Keratinocyte (primary cell): ENCODE measurements around the gene SELENOF. TPM values are rescaled to one million over a fixed set of nuclear protein-coding genes. Genes with fewer than 3 reads are reported as not detected.
A peak's percentile ranks its signal among the peaks of the same experiment; 100 is the strongest.

Experiments used
- DNase-seq: peaks from one replicate; pipeline ENCODE4 v3.0.0-alpha.2; 2011; ENCODE audit warnings: low read depth, missing footprints, low spot score
- FAIRE-seq: peaks from 2 replicates; lab custom pipeline; 2011; peaks lifted over from hg19 to GRCh38; lab: Jason Lieb, UNC
- H2AFZ ChIP-seq: 2 replicates; pipeline ENCODE4 v1.6.0; 2012; ENCODE audit warnings: low read length, control low read depth, inconsistent platforms; ENCODE audit not compliant: control insufficient read depth
- H3K27ac ChIP-seq: 2 replicates; pipeline ENCODE4 v1.5.1; 2011; ENCODE audit warnings: low read length; ENCODE audit not compliant: control insufficient read depth, insufficient read depth
- H3K27me3 ChIP-seq: 3 replicates; pipeline ENCODE4 v1.6.0; 2011; ENCODE audit warnings: low read length; ENCODE audit not compliant: control insufficient read depth, insufficient read depth; ENCODE audit errors: extremely low read depth
- H3K36me3 ChIP-seq, 2 experiments: 2 replicates in 1 of 2; 3 replicates in 1 of 2; pipeline ENCODE4 v1.5.1; 2011; ENCODE audit warnings: low read length in 2 of 2, mild to moderate bottlenecking in 1 of 2; ENCODE audit not compliant: control insufficient read depth in 2 of 2, insufficient read depth in 2 of 2; ENCODE audit errors: extremely low read depth in 1 of 2
- H3K4me1 ChIP-seq: 3 replicates; pipeline ENCODE4 v1.5.1; 2011; ENCODE audit warnings: low read length; ENCODE audit not compliant: control insufficient read depth, insufficient read depth; ENCODE audit errors: extremely low read depth
- H3K4me2 ChIP-seq: 3 replicates; pipeline ENCODE4 v1.6.0; 2011; ENCODE audit warnings: low read depth, low read length; ENCODE audit not compliant: control insufficient read depth, insufficient read depth; ENCODE audit errors: extremely low read depth
- H3K4me3 ChIP-seq, 3 experiments: fragments of 200-600 bp in 1 of 3; sonication (generic) in 1 of 3; 2 replicates in 2 of 3; 3 replicates in 1 of 3; pipeline ENCODE4 v1.5.1; 2011 to 2016; ENCODE audit warnings: low read length in 3 of 3, mild to moderate bottlenecking in 3 of 3, control low read depth in 2 of 3, inconsistent platforms in 1 of 3, low read depth in 1 of 3, mixed read lengths in 1 of 3, mixed run types in 1 of 3, moderate library complexity in 1 of 3; ENCODE audit not compliant: control insufficient read depth in 2 of 3, insufficient read depth in 2 of 3; ENCODE audit errors: extremely low read depth in 1 of 3
- H3K79me2 ChIP-seq: 2 replicates; pipeline ENCODE4 v1.6.0; 2012; ENCODE audit warnings: low read length; ENCODE audit not compliant: control insufficient read depth, insufficient read depth
- H3K9ac ChIP-seq: 3 replicates; pipeline ENCODE4 v1.6.0; 2011; ENCODE audit warnings: low read length; ENCODE audit not compliant: control insufficient read depth, insufficient read depth; ENCODE audit errors: extremely low read depth
- H3K9me1 ChIP-seq: 3 replicates; pipeline ENCODE4 v1.6.0; 2011; ENCODE audit warnings: low read length; ENCODE audit not compliant: control insufficient read depth, insufficient read depth; ENCODE audit errors: extremely low read depth
- H3K9me3 ChIP-seq: 2 replicates; pipeline ENCODE4 v1.5.1; 2012; ENCODE audit warnings: low read depth, low read length; ENCODE audit not compliant: control insufficient read depth
- H4K20me1 ChIP-seq: 3 replicates; pipeline ENCODE4 v1.6.0; 2011; ENCODE audit warnings: low read length; ENCODE audit not compliant: control insufficient read depth, insufficient read depth; ENCODE audit errors: extremely low read depth
- CTCF ChIP-seq, 3 experiments: IDR thresholded peaks in 1 of 3; conservative IDR thresholded peaks in 1 of 3; optimal IDR thresholded peaks in 1 of 3; 2 replicates in 2 of 3; 3 replicates in 1 of 3; pipeline versions ENCODE3 to v1.5.1; 2011; ENCODE audit warnings: low read length in 3 of 3, mild to moderate bottlenecking in 3 of 3, moderate library complexity in 2 of 3, control low read depth in 1 of 3, inconsistent platforms in 1 of 3; ENCODE audit not compliant: insufficient read depth in 2 of 3; ENCODE audit errors: extremely low read depth in 1 of 3
- EZH2 ChIP-seq: IDR thresholded peaks from one replicate; pipeline ENCODE4 v1.6.1; 2012; ENCODE audit warnings: inconsistent platforms, mild to moderate bottlenecking, low read length, moderate library complexity
- dilution Hi-C: fragments of 300-500 bp; cut with MboI; formaldehyde crosslinking; loops from one replicate; pipeline ENCODE4 v1.7.0; 2020; ENCODE audit warnings: low sequenced_read_pairs; ENCODE audit not compliant: extremely low pct_ligation_motif_present
- polyA plus RNA-seq, 5 experiments: library from polyadenylated mRNA; depleted of rRNA in 3 of 5; stranded (reverse) in 3 of 5; stranded (forward) in 1 of 5; unstranded in 1 of 5; fragments of >200 nt; gene quantifications; 1 replicate in 1 of 5; 2 replicates in 3 of 5; 3 replicates in 1 of 5; pipeline versions ENCODE4 v1.2.1 to v1.2.3, GENCODE V29; 2011 to 2012; ENCODE audit warnings: missing spikeins in 2 of 5, low read depth in 1 of 5, low replicate concordance in 1 of 5

SELENOF gene
- polyA plus RNA-seq, 1 donor (not counting 4 experiments of a cell fraction or from before 2014, with no cell fraction given) = 246 TPM

GRCh38 chr1:86916752-86917151 lies 2.8 kb upstream of the SELENOF start:
- Histone ChIP-seq H3K79me2 (peaks cover 71% of the 10 kb centered on the region), H3K27ac (no peak overlapping the region), H3K4me3 (no peak overlapping the region), H3K4me1 (peaks cover 9% of the 10 kb centered on the region), H3K9me3 (no peaks in the 10 kb centered on the region), H3K9me1 (no peaks in the 10 kb centered on the region), H3K4me2 (no peak overlapping the region), H3K27me3 (no peaks in the 10 kb centered on the region), H3K36me3 (no peaks in the 10 kb centered on the region), H4K20me1 (no peaks in the 10 kb centered on the region), H3K9ac (no peak overlapping the region), H2AFZ (no peak overlapping the region)
- no peak for DNase-seq
- dilution Hi-C loops = no loop called here
- TF ChIP-seq CTCF (optimal IDR thresholded peaks at IDR 0.05 in 1 of 3, IDR thresholded peaks at IDR 0.05 in 1 of 3, conservative IDR thresholded peaks at IDR 0.05 in 1 of 3; ENCODE audit: extremely low read depth in 1 of 3, insufficient read depth in 2 of 3, low read length in 3 of 3) (no peak), EZH2 (no peak)
- FAIRE-seq = no peak

GRCh38 chr1:86915737-86916235 lies 1.9 kb upstream of the SELENOF start:
- DNase-seq (no peak), FAIRE-seq (no peak)
- peaks cover 0 to 4% of the 10 kb centered on the region in 2 experiments for H3K36me3 ChIP-seq
- peak overlapping the region; percentile 87 for H3K4me2 ChIP-seq
- no peaks in the 10 kb centered on the region for H3K9me3 ChIP-seq
- H3K4me3 ChIP-seq = peak overlapping the region; percentile 92 to 95 (median 92)
- dilution Hi-C loops = no loop called here
- TF ChIP-seq CTCF (optimal IDR thresholded peaks at IDR 0.05 in 1 of 3, IDR thresholded peaks at IDR 0.05 in 1 of 3, conservative IDR thresholded peaks at IDR 0.05 in 1 of 3; ENCODE audit: extremely low read depth in 1 of 3, insufficient read depth in 2 of 3, low read length in 3 of 3) (no peak), EZH2 (no peak)
- H3K9ac ChIP-seq = peak overlapping the region; percentile 78
- peaks cover 9% of the 10 kb centered on the region for H3K4me1 ChIP-seq
- H3K27me3 ChIP-seq = no peaks in the 10 kb centered on the region
- peaks cover 75% of the 10 kb centered on the region for H3K79me2 ChIP-seq
- H3K27ac ChIP-seq = peak overlapping the region; percentile 72
- peaks cover 3% of the 10 kb centered on the region for H4K20me1 ChIP-seq
- peak overlapping the region; percentile 86 for H2AFZ ChIP-seq
- H3K9me1 ChIP-seq = no peaks in the 10 kb centered on the region
